DND-41 (cell line): ENCODE results near the gene RAB37.

ENCODE experiments used
- CTCF ChIP-seq: IDR thresholded peaks from 2 replicates; pipeline ENCODE4 v1.5.1; 2012; ENCODE audit warnings: borderline replicate concordance, low read length, moderate library complexity, mild to moderate bottlenecking; ENCODE audit not compliant: poor library complexity, severe bottlenecking; ENCODE audit errors: extremely low read depth
- EZH2 ChIP-seq: IDR thresholded peaks from 3 replicates; pipeline ENCODE4 v1.6.1; 2012; ENCODE audit warnings: borderline replicate concordance, low read depth, mild to moderate bottlenecking, moderate library complexity, low read length, inconsistent platforms; ENCODE audit not compliant: severe bottlenecking

- TF ChIP-seq CTCF: no peak
- no peak for TF ChIP-seq EZH2
These were observed 41.4 kb upstream of the RAB37 start for GRCh38 chr17:74695629-74696028.
